H9 (cell line): ENCODE results near the gene ALG2. TPM values are rescaled to one million over a fixed set of nuclear protein-coding genes. Genes with fewer than 3 reads are reported as not detected.

Experiments
- DNase-seq: peaks from one replicate; pipeline ENCODE4 v3.0.0-alpha.2; 2017
- H2AFZ ChIP-seq: one replicate; pipeline ENCODE4 v1.6.1; 2013; ENCODE audit warnings: mild to moderate bottlenecking, low read length, control low read depth, moderate library complexity
- H2AK5ac ChIP-seq: 2 replicates; pipeline ENCODE4 v1.6.1; 2013; ENCODE audit warnings: low read length, control low read depth, mixed read lengths; ENCODE audit not compliant: insufficient read length
- H2BK120ac ChIP-seq: one replicate; pipeline ENCODE4 v1.6.1; 2013; ENCODE audit warnings: low read depth, mild to moderate bottlenecking, low read length, control low read depth, inconsistent platforms; ENCODE audit not compliant: poor library complexity, severe bottlenecking
- H2BK12ac ChIP-seq: 2 replicates; pipeline ENCODE4 v1.6.1; 2013; ENCODE audit warnings: low read length, control low read depth, mixed read lengths, low read depth; ENCODE audit not compliant: insufficient read length
- H2BK15ac ChIP-seq: 2 replicates; pipeline ENCODE4 v1.6.1; 2013; ENCODE audit warnings: low read depth, low read length, control low read depth
- H2BK20ac ChIP-seq: one replicate; pipeline ENCODE4 v1.6.1; 2013; ENCODE audit warnings: low read depth, mild to moderate bottlenecking, low read length, control low read depth, inconsistent platforms; ENCODE audit not compliant: poor library complexity, severe bottlenecking
- H2BK5ac ChIP-seq: 2 replicates; pipeline ENCODE4 v1.6.1; 2013; ENCODE audit warnings: low read length, control low read depth, mixed read lengths; ENCODE audit not compliant: insufficient read length
- H3K14ac ChIP-seq: 2 replicates; pipeline ENCODE4 v1.6.1; 2013; ENCODE audit warnings: low read length, control low read depth; ENCODE audit not compliant: insufficient read depth
- H3K18ac ChIP-seq: 2 replicates; pipeline ENCODE4 v1.6.1; 2013; ENCODE audit warnings: low read depth, mild to moderate bottlenecking, mixed read lengths, low read length, control low read depth; ENCODE audit not compliant: insufficient read length
- H3K23ac ChIP-seq: 2 replicates; pipeline ENCODE4 v1.6.1; 2013; ENCODE audit warnings: low read length, control low read depth, mixed read lengths, low read depth; ENCODE audit not compliant: insufficient read length
- H3K23me2 ChIP-seq: 2 replicates; pipeline ENCODE4 v1.6.1; 2013; ENCODE audit warnings: low read depth, mild to moderate bottlenecking, mixed read lengths, low read length, control low read depth; ENCODE audit not compliant: insufficient read length, poor library complexity, severe bottlenecking
- H3K27ac ChIP-seq: 2 replicates; pipeline ENCODE4 v1.5.1; 2013; ENCODE audit warnings: low read length, control low read depth, mixed read lengths, low read depth; ENCODE audit not compliant: insufficient read length
- H3K27me3 ChIP-seq: 2 replicates; pipeline ENCODE4 v1.6.1; 2013; ENCODE audit warnings: low read length, control low read depth, inconsistent platforms; ENCODE audit not compliant: insufficient read depth
- H3K4ac ChIP-seq: 2 replicates; pipeline ENCODE4 v1.6.1; 2013; ENCODE audit warnings: low read depth, mild to moderate bottlenecking, control low read depth, inconsistent platforms, low read length, moderate library complexity
- H3K4me1 ChIP-seq: 2 replicates; pipeline ENCODE4 v1.6.1; 2013; ENCODE audit warnings: low read length, control low read depth, inconsistent platforms; ENCODE audit not compliant: insufficient read depth
- H3K4me2 ChIP-seq: 2 replicates; pipeline ENCODE4 v1.6.1; 2013; ENCODE audit warnings: low read length, control low read depth, mixed read lengths; ENCODE audit not compliant: insufficient read length, insufficient read depth
- H3K56ac ChIP-seq: 2 replicates; pipeline ENCODE4 v1.6.1; 2013; ENCODE audit warnings: low read depth, mild to moderate bottlenecking, mixed read lengths, low read length, control low read depth; ENCODE audit not compliant: insufficient read length
- H3K79me1 ChIP-seq: 2 replicates; pipeline ENCODE4 v1.6.1; 2013; ENCODE audit warnings: low read depth, mild to moderate bottlenecking, moderate library complexity, low read length, control low read depth, inconsistent platforms; ENCODE audit not compliant: insufficient read depth, poor library complexity, severe bottlenecking
- H3K79me2 ChIP-seq: 2 replicates; pipeline ENCODE4 v1.6.1; 2013; ENCODE audit warnings: low read length, control low read depth, inconsistent platforms; ENCODE audit not compliant: insufficient read depth
- H3K9ac ChIP-seq: 2 replicates; pipeline ENCODE4 v1.6.1; 2013; ENCODE audit warnings: low read length, control low read depth, mixed read lengths; ENCODE audit not compliant: insufficient read length; ENCODE audit errors: extremely low read depth
- H3K9me3 ChIP-seq: one replicate; pipeline ENCODE4 v1.6.1; 2013; ENCODE audit warnings: low read depth, low read length, inconsistent platforms; ENCODE audit not compliant: control insufficient read depth
- H3T11ph ChIP-seq: one replicate; pipeline ENCODE4 v1.6.1; 2013; ENCODE audit warnings: mild to moderate bottlenecking, low read length, control low read depth, inconsistent platforms
- H4K20me1 ChIP-seq: one replicate; pipeline ENCODE4 v1.6.1; 2013; ENCODE audit not compliant: control insufficient read depth, insufficient read length, insufficient read depth
- H4K5ac ChIP-seq: 2 replicates; pipeline ENCODE4 v1.6.1; 2013; ENCODE audit warnings: low read depth, mild to moderate bottlenecking, mixed read lengths, low read length, control low read depth; ENCODE audit not compliant: insufficient read length
- H4K8ac ChIP-seq: replicated peaks from 2 replicates; pipeline ENCODE4 v1.6.1; 2013; ENCODE audit warnings: low read length, control low read depth, mixed read lengths, low read depth; ENCODE audit not compliant: insufficient read length
- H4K91ac ChIP-seq: 2 replicates; pipeline ENCODE4 v1.6.1; 2013; ENCODE audit warnings: low read depth, mild to moderate bottlenecking, moderate library complexity, mixed read lengths, low read length, control low read depth; ENCODE audit not compliant: insufficient read length
- H3K27ac Mint-ChIP-seq, 3 experiments: 2 replicates in 2 of 3; 3 replicates in 1 of 3; pipeline ENCODE4 v1.8.0; 2020 to 2021; ENCODE audit warnings: mixed read lengths in 3 of 3, mild to moderate bottlenecking in 1 of 3, moderate library complexity in 1 of 3
- H3K27me3 Mint-ChIP-seq: 2 replicates; pipeline ENCODE4 v1.8.0; 2021; ENCODE audit warnings: low read depth, mild to moderate bottlenecking, moderate library complexity, mixed read lengths
- H3K36me3 Mint-ChIP-seq, 3 experiments: 2 replicates in 2 of 3; 3 replicates in 1 of 3; pipeline ENCODE4 v1.8.0; 2020 to 2021; ENCODE audit warnings: low read depth in 3 of 3, mixed read lengths in 3 of 3; ENCODE audit not compliant: insufficient read depth in 1 of 3
- H3K4me1 Mint-ChIP-seq, 2 experiments: 2 replicates each; pipeline ENCODE4 v1.8.0; 2020; ENCODE audit warnings: mixed read lengths in 2 of 2
- H3K4me3 Mint-ChIP-seq, 2 experiments: 2 replicates in 1 of 2; 3 replicates in 1 of 2; pipeline ENCODE4 v1.8.0; 2020 to 2021; ENCODE audit warnings: mild to moderate bottlenecking in 2 of 2, mixed read lengths in 2 of 2, moderate library complexity in 1 of 2
- H3K9me3 Mint-ChIP-seq, 2 experiments: 2 replicates in 1 of 2; 3 replicates in 1 of 2; pipeline ENCODE4 v1.8.0; 2020; ENCODE audit warnings: mild to moderate bottlenecking in 2 of 2, mixed read lengths in 2 of 2, moderate library complexity in 1 of 2
- CTCF ChIP-seq: fragments of 200-600 bp; sonication (generic); conservative IDR thresholded peaks from 3 replicates; pipeline ENCODE4 v1.8.0; 2021; ENCODE audit warnings: antibody characterized with exemption, mild to moderate bottlenecking
- WGBS: extraction: QIAGEN DNeasy Blood & Tissue Kit; methylation state at CpG from one replicate; pipeline ENCODE4 v1.1.7; 2013; ENCODE audit warnings: missing lambda C conversion rate, low lambda C conversion rate, mixed read lengths; ENCODE audit not compliant: insufficient read length; ENCODE audit errors: extremely low coverage; 5-methylcytosine and 5-hydroxymethylcytosine counted together
- total RNA-seq: library from RNA; stranded (reverse); gene quantifications from 2 replicates; pipeline ENCODE4 v1.2.1, GENCODE V29; 2021

The ALG2 gene
- total RNA-seq, 1 experiment from 2014 or later: 30.1 TPM

- H3K36me3 Mint-ChIP-seq: no peaks in the 10 kb centered on the region; a peak in 1 of 7 replicates
- no peak overlapping the region for H3K4me3 Mint-ChIP-seq
These were observed 35.8 kb downstream of the ALG2 start for GRCh38 chr9:99185934-99186333.

More at GRCh38 chr9:99185934-99186333, 35.8 kb downstream of the ALG2 start:
- no peak overlapping the region for H3K4me2 ChIP-seq
- no peaks in the 10 kb centered on the region for H3K23me2 ChIP-seq
- no peak overlapping the region for H2BK20ac ChIP-seq
- no peak overlapping the region for H3K23ac ChIP-seq
- no peak overlapping the region for H3T11ph ChIP-seq
- H3K27ac ChIP-seq: no peak overlapping the region
- no peak overlapping the region for H3K56ac ChIP-seq
- H4K5ac ChIP-seq: no peak overlapping the region
- no peaks in the 10 kb centered on the region for H4K20me1 ChIP-seq
- H4K8ac ChIP-seq: no peak overlapping the region
- no peaks in the 10 kb centered on the region; the same call in 1 of the 2 replicates for H3K4me1 ChIP-seq
- H3K9me3 ChIP-seq: no peaks in the 10 kb centered on the region
- H3K27me3 ChIP-seq: no peaks in the 10 kb centered on the region
- H3K27me3 Mint-ChIP-seq: peaks cover 3% of the 10 kb centered on the region
- H4K91ac ChIP-seq: no peak overlapping the region
- no peak overlapping the region for H3K14ac ChIP-seq
- no peaks in the 10 kb centered on the region for H3K79me2 ChIP-seq
- H2BK5ac ChIP-seq: no peak overlapping the region
- WGBS: no CpG with 5 or more reads among the region's 5 CpGs
- no peak overlapping the region for H3K4ac ChIP-seq
- H3K9ac ChIP-seq: no peak overlapping the region
- H2BK15ac ChIP-seq: no peak overlapping the region
- no peak for TF ChIP-seq CTCF
- peaks cover 18 to 19% of the 10 kb centered on the region in 2 experiments for H3K4me1 Mint-ChIP-seq
- DNase-seq: no peak
- H2AK5ac ChIP-seq: no peak overlapping the region
- no peaks in the 10 kb centered on the region for H3K79me1 ChIP-seq
- no peak overlapping the region for H3K27ac Mint-ChIP-seq
- no peaks in the 10 kb centered on the region; a peak in 1 of 5 replicates for H3K9me3 Mint-ChIP-seq
- no peak overlapping the region for H2BK12ac ChIP-seq
- H2BK120ac ChIP-seq: no peak overlapping the region
- no peak overlapping the region for H3K18ac ChIP-seq
- no peak overlapping the region for H2AFZ ChIP-seq
